Muscle layer of duodenum (tissue), 2 donors: Measurements from ENCODE around the gene BTLA.
"Not testable (repeated sequence)": the region's sequence is repeated elsewhere in the genome, so short reads cannot be mapped to it uniquely, and the experiment has no call there.

Source experiments
- H3K27ac ChIP-seq: one replicate; pipeline ENCODE4 v1.7.0; 2013; ENCODE audit warnings: mild to moderate bottlenecking, low read length
- H3K27me3 ChIP-seq: one replicate; pipeline ENCODE4 v1.7.0; 2013; ENCODE audit warnings: low read depth, mild to moderate bottlenecking, control low read depth, low read length
- H3K36me3 ChIP-seq, 2 donors: one replicate each; pipeline ENCODE4 v1.7.0; 2013; ENCODE audit warnings: low read length in 2 of 2, control low read depth in 1 of 2, mild to moderate bottlenecking in 1 of 2; ENCODE audit not compliant: insufficient read depth in 2 of 2, control insufficient read depth in 1 of 2
- H3K4me1 ChIP-seq, 2 donors: one replicate each; pipeline ENCODE4 v1.7.0; 2013; ENCODE audit warnings: low read length in 2 of 2, mild to moderate bottlenecking in 2 of 2, control low read depth in 1 of 2, moderate library complexity in 1 of 2; ENCODE audit not compliant: insufficient read depth in 2 of 2, control insufficient read depth in 1 of 2
- H3K4me3 ChIP-seq, 2 donors: one replicate each; pipeline ENCODE4 v1.7.0; 2013; ENCODE audit warnings: low read length in 2 of 2, low read depth in 1 of 2, mild to moderate bottlenecking in 1 of 2
- H3K9me3 ChIP-seq, 2 donors: one replicate each; pipeline ENCODE4 v1.7.0; 2013; ENCODE audit warnings: low read length in 2 of 2, control low read depth in 1 of 2, mild to moderate bottlenecking in 1 of 2; ENCODE audit not compliant: control insufficient read depth in 1 of 2
- donor health status: healthy.

The BTLA gene

GRCh38 chr3:112498914-112499711 is at the start of gene BTLA:
Gene BTLA (minus strand): TSS chr3:112499472. CDS start chr3:112499358, 114 bp downstream.
- H3K27me3 ChIP-seq = no peaks in the 10 kb centered on the region
- H3K4me3 ChIP-seq = no peak within 1 kb of the TSS
- H3K9me3 ChIP-seq = no peaks in the 10 kb centered on the region
- H3K36me3 ChIP-seq = no peaks in the 10 kb centered on the region
- no peaks in the 10 kb centered on the region for H3K4me1 ChIP-seq
- H3K27ac ChIP-seq = peak within 1 kb of the TSS; percentile 5

- Histone ChIP-seq H3K27ac (no peak overlapping the region), H3K27me3 (no peaks in the 10 kb centered on the region), H3K9me3 (no peaks in the 10 kb centered on the region), H3K4me1 (peaks cover 0 to 5% of the 10 kb centered on the region in 2 donors), H3K4me3 (no peak overlapping the region), H3K36me3 (peaks cover 32 to 38% of the 10 kb centered on the region in 2 donors)
Measured at GRCh38 chr3:112546216-112546759, 47.0 kb upstream of the BTLA start.

GRCh38 chr3:112539825-112540650 is 40.8 kb upstream of the BTLA start:
- Histone ChIP-seq H3K4me3 (no peak overlapping the region), H3K27me3 (no peaks in the 10 kb centered on the region), H3K9me3 (no peaks in the 10 kb centered on the region), H3K4me1 (no peaks in the 10 kb centered on the region), H3K27ac (no peak overlapping the region), H3K36me3 (peaks cover 29 to 34% of the 10 kb centered on the region in 2 donors)

- H3K4me1 ChIP-seq = no peaks in the 10 kb centered on the region
- H3K36me3 ChIP-seq = peaks cover 39 to 42% of the 10 kb centered on the region in 2 donors
- H3K27ac ChIP-seq = no peak overlapping the region
- H3K27me3 ChIP-seq = no peaks in the 10 kb centered on the region
- H3K9me3 ChIP-seq = no peaks in the 10 kb centered on the region
- H3K4me3 ChIP-seq = no peak overlapping the region
Measured at GRCh38 chr3:112531358-112531781, 32.1 kb upstream of the BTLA start.

GRCh38 chr3:112530573-112530972 is 31.3 kb upstream of the BTLA start:
- H3K27me3 ChIP-seq = no peaks in the 10 kb centered on the region
- no peaks in the 10 kb centered on the region for H3K4me1 ChIP-seq
- no peak overlapping the region for H3K27ac ChIP-seq
- H3K9me3 ChIP-seq = no peaks in the 10 kb centered on the region
- no peak overlapping the region for H3K4me3 ChIP-seq
- peaks cover 33 to 40% of the 10 kb centered on the region in 2 donors for H3K36me3 ChIP-seq

GRCh38 chr3:112524127-112524526 is 24.9 kb upstream of the BTLA start:
- not testable (repeated sequence) for H3K27me3 ChIP-seq, H3K27ac ChIP-seq, H3K4me1 ChIP-seq, H3K9me3 ChIP-seq, H3K4me3 ChIP-seq
- peaks cover 6 to 14% of the 10 kb centered on the region in 2 donors for H3K36me3 ChIP-seq

GRCh38 chr3:112519424-112520001 is 20.2 kb upstream of the BTLA start:
- Histone ChIP-seq H3K36me3 (no peaks in the 10 kb centered on the region), H3K27me3 (no peaks in the 10 kb centered on the region), H3K4me3 (no peak overlapping the region), H3K9me3 (no peaks in the 10 kb centered on the region), H3K27ac (no peak overlapping the region), H3K4me1 (no peaks in the 10 kb centered on the region)

- H3K9me3 ChIP-seq, H3K36me3 ChIP-seq, H3K27me3 ChIP-seq, H3K27ac ChIP-seq, H3K4me1 ChIP-seq, H3K4me3 ChIP-seq: not testable (repeated sequence)
Measured at GRCh38 chr3:112518970-112519369, 19.7 kb upstream of the BTLA start.

- Histone ChIP-seq H3K9me3 (no peaks in the 10 kb centered on the region), H3K4me3 (no peak overlapping the region), H3K27me3 (no peaks in the 10 kb centered on the region), H3K27ac (no peak overlapping the region), H3K36me3 (no peaks in the 10 kb centered on the region), H3K4me1 (no peaks in the 10 kb centered on the region)
Measured at GRCh38 chr3:112514527-112515128, 15.4 kb upstream of the BTLA start.

- no peak overlapping the region for H3K27ac ChIP-seq
- H3K4me3 ChIP-seq = no peak overlapping the region
- no peaks in the 10 kb centered on the region for H3K27me3 ChIP-seq
- no peaks in the 10 kb centered on the region for H3K4me1 ChIP-seq
- no peaks in the 10 kb centered on the region for H3K9me3 ChIP-seq
- H3K36me3 ChIP-seq = no peaks in the 10 kb centered on the region
Measured at GRCh38 chr3:112512320-112512719, 13.0 kb upstream of the BTLA start.

GRCh38 chr3:112508860-112509259 is 9.6 kb upstream of the BTLA start:
- H3K9me3 ChIP-seq = no peaks in the 10 kb centered on the region
- no peaks in the 10 kb centered on the region for H3K27me3 ChIP-seq
- H3K27ac ChIP-seq = no peak overlapping the region
- no peak overlapping the region for H3K4me3 ChIP-seq
- no peaks in the 10 kb centered on the region for H3K36me3 ChIP-seq
- H3K4me1 ChIP-seq = no peaks in the 10 kb centered on the region
